Thyroid gland (tissue), 4 donors: ENCODE data around the gene MANF. TPM values are rescaled to one million over a fixed set of nuclear protein-coding genes. Genes with fewer than 3 reads are reported as not detected.

Source experiments
- DNase-seq, 2 donors: peaks; one replicate each; pipeline ENCODE4 v3.0.0-alpha.2; 2019
- H3K27ac ChIP-seq, 3 donors: fragments of 200-600 bp; sonication (generic); 1 replicate in 2 of 3; 2 replicates in 1 of 3; pipeline ENCODE4 v1.5.1; 2016 to 2019; ENCODE audit warnings: mild to moderate bottlenecking in 1 of 3, moderate library complexity in 1 of 3
- H3K27me3 ChIP-seq: fragments of 200-600 bp; sonication (generic); one replicate; pipeline ENCODE4 v1.5.1; 2019
- H3K36me3 ChIP-seq, 2 donors: fragments of 200-600 bp; sonication (generic); one replicate each; pipeline ENCODE4 v1.5.1; 2016 to 2019
- H3K4me1 ChIP-seq, 2 donors: fragments of 200-600 bp; sonication (generic); one replicate each; pipeline ENCODE4 v1.5.1; 2017 to 2019
- H3K4me3 ChIP-seq, 3 donors: fragments of 200-600 bp; sonication (generic); replicated peaks in 1 of 3; 1 replicate in 2 of 3; 2 replicates in 1 of 3; pipeline ENCODE4 v1.5.1; 2016; ENCODE audit warnings: mild to moderate bottlenecking in 1 of 3
- H3K9me3 ChIP-seq: fragments of 200-600 bp; sonication (generic); one replicate; pipeline ENCODE4 v1.5.1; 2017
- POLR2A ChIP-seq, 2 donors: fragments of 450-650 bp; IDR thresholded peaks; one replicate each; pipeline ENCODE4 v1.6.1; 2017; ENCODE audit warnings: antibody characterized with exemption in 2 of 2, mild to moderate bottlenecking in 2 of 2, moderate library complexity in 1 of 2
- WGBS, 2 donors: methylation state at CpG; one replicate each; pipeline ENCODE4 v1.1.5; 2017; 5-methylcytosine and 5-hydroxymethylcytosine counted together
- intact Hi-C: fragments of 100-400 bp; cut with DNase I; formaldehyde crosslinking; loops from one replicate; pipeline ENCODE4 v1.15.1; 2023
- total RNA-seq, 4 donors: library from RNA; depleted of rRNA; stranded (reverse); fragments of >200 nt; gene quantifications; one replicate each; pipeline ENCODE4 v1.2.3, GENCODE V29; 2016
- TF ChIP-seq, protein P1 (sequence below), 6 experiments: fragments of 200-600 bp in 3 of 6; fragments of 450-650 bp in 3 of 6; sonication (generic) in 3 of 6; IDR thresholded peaks; one replicate each; pipeline ENCODE4 v1.5.1; 2016 to 2019; ENCODE audit warnings: antibody characterized with exemption in 6 of 6, mild to moderate bottlenecking in 2 of 6, inconsistent platforms in 1 of 6, moderate library complexity in 1 of 6

MANF gene
- total RNA-seq, 4 donors from 2014 or later: 79.7 to 312 (median 189) TPM

DNA sequence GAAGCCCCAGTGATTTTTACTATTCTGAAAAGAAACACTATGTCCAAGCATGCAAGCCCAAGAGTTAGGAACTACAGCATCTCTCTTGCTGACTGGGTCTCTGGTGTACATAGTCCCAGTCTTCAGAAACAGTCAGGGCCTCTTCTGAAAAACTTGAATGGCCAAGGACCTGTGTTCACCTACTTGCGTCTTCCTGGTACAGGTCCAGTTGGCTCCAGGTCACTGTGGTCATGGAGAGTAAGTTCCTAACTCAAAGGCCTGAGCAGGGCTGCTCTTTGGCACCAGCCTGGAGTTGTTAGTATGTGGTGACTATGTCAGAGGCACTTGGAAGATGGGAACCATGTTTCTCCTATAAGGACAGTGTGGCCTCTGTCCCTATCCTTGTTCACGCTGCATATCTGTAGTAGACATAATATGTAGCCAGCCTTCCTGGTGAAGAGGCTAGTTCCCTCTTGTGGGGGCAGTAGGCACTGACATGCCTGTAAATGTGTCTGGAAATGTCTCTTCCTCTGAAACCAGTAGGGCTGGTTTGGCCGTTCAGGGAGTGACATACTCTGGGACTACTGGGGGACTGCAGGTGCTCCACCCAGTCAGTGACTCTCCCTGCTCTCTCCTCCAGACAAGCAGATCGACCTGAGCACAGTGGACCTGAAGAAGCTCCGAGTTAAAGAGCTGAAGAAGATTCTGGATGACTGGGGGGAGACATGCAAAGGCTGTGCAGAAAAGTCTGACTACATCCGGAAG lies 3.4 kb downstream of the MANF start:
- no peaks in the 10 kb centered on the region for H3K9me3 ChIP-seq
- peak overlapping the region in 2 of 3 donors; percentile 90 for H3K27ac ChIP-seq
- intact Hi-C loops: loop anchor here (10.0 kb wide), 1 partner anchor 586 kb away; the partner anchor contains the start of genes ABHD14A and ABHD14B
- H3K4me1 ChIP-seq: peaks cover 48 to 74% of the 10 kb centered on the region in 2 donors
- peak in 1 of 2 donors; percentile 54 for TF ChIP-seq POLR2A (IDR thresholded peaks at IDR 0.05)
- TF ChIP-seq, protein P1, sequence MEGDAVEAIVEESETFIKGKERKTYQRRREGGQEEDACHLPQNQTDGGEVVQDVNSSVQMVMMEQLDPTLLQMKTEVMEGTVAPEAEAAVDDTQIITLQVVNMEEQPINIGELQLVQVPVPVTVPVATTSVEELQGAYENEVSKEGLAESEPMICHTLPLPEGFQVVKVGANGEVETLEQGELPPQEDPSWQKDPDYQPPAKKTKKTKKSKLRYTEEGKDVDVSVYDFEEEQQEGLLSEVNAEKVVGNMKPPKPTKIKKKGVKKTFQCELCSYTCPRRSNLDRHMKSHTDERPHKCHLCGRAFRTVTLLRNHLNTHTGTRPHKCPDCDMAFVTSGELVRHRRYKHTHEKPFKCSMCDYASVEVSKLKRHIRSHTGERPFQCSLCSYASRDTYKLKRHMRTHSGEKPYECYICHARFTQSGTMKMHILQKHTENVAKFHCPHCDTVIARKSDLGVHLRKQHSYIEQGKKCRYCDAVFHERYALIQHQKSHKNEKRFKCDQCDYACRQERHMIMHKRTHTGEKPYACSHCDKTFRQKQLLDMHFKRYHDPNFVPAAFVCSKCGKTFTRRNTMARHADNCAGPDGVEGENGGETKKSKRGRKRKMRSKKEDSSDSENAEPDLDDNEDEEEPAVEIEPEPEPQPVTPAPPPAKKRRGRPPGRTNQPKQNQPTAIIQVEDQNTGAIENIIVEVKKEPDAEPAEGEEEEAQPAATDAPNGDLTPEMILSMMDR (IDR thresholded peaks at IDR 0.05): peak in 3 of 6 experiments; percentile 26 to 44 (median 42)
- peaks cover 30 to 37% of the 10 kb centered on the region in 2 donors for H3K36me3 ChIP-seq
- 42 to 49% methylated on average over 6 of the region's 6 CpGs for WGBS, 2 donors
- H3K27me3 ChIP-seq: no peaks in the 10 kb centered on the region
- no peak overlapping the region for H3K4me3 ChIP-seq
- DNase-seq: peak; percentile 95

GRCh38 chr3:51389423-51390183 lies 4.5 kb downstream of the MANF start:
- Histone ChIP-seq H3K27ac (peak overlapping the region in 2 of 3 donors; percentile 3 to 52), H3K27me3 (no peaks in the 10 kb centered on the region), H3K4me3 (no peak overlapping the region), H3K36me3 (peaks cover 37 to 47% of the 10 kb centered on the region in 2 donors), H3K4me1 (peaks cover 48 to 76% of the 10 kb centered on the region in 2 donors), H3K9me3 (no peaks in the 10 kb centered on the region)
- intact Hi-C loops: loop anchor here (5.0 to 10.0 kb wide), 3 partner anchors 108 to 585 kb away; partner anchors contain the start of genes ABHD14A, ABHD14B and TEX264
- TF ChIP-seq, protein P1 (IDR thresholded peaks at IDR 0.05): peak in 5 of 6 experiments; percentile 36 to 57 (median 46)
- no peak for TF ChIP-seq POLR2A (IDR thresholded peaks at IDR 0.05)
- peak; percentile 37 to 40 for DNase-seq
- WGBS, 2 donors: 47 to 61% methylated on average over 6 of the region's 6 CpGs

DNA sequence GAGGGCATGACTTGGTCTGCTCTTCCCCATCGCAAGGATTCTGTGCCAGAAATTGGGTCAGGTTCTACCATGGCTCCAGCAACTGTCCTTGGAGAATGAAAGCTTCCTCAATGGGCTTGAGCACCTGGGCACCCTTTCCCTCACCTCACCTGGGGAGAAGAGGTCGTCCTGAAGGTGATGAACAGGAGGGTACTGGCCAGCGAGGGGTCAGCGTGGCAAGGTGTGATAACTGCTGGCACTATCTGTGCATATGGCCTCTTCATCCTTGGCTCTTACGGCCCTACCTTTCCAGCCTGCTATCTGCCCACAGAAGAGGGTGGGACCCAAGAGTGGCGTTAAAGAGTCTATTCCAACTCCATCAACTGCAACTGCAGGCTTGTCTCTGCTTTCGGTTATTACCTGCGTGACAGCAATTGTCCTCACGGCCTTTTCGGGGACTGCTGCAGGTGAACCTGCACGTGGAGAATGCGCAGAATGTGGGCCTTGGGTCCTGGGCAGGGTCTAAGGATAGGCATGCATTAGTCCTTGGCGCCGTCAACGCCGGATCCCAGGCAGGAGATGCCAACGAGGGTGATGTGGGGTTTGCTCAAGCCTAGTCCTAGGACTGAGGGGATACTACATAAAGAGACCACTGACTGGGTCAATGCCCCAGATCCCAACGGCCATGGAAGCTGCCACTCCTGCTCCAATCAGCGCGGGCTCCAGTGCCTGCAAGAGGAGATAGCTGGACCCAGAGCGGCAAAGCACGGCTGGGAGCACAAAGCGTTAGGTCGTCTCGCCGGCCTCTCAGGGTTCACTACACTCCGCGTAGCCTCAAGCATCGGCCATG lies 5.4 kb downstream of the MANF start:
- Histone ChIP-seq H3K4me1 (peaks cover 48 to 79% of the 10 kb centered on the region in 2 donors), H3K9me3 (no peaks in the 10 kb centered on the region), H3K36me3 (peaks cover 37 to 54% of the 10 kb centered on the region in 2 donors), H3K4me3 (peak overlapping the region in 1 of 3 donors; percentile 71), H3K27ac (peak overlapping the region in 2 of 3 donors; percentile 48 to 51), H3K27me3 (no peaks in the 10 kb centered on the region)
- 72 to 73% methylated on average over 14 to 17 of the region's 29 CpGs for WGBS, 2 donors
- intact Hi-C loops: loop anchor here (5.0 kb wide), 2 partner anchors 107 to 282 kb away; partner anchors contain the start of gene TEX264
- DNase-seq: no peak
- TF ChIP-seq, protein P1 (IDR thresholded peaks at IDR 0.05): peak in 1 of 6 experiments; percentile 60
- TF ChIP-seq POLR2A (IDR thresholded peaks at IDR 0.05): no peak

GRCh38 chr3:51391075-51391565 lies 6.0 kb downstream of the MANF start, which contains the start of gene RBM15B:
TSS of gene RBM15B (plus strand) at chr3:51391285. CDS start at chr3:51391400, 115 bp downstream.
- Histone ChIP-seq H3K4me1 (peaks cover 48 to 75% of the 10 kb centered on the region in 2 donors), H3K36me3 (peaks cover 40 to 54% of the 10 kb centered on the region in 2 donors), H3K9me3 (no peaks in the 10 kb centered on the region), H3K27me3 (no peaks in the 10 kb centered on the region), H3K27ac (peak within 1 kb of the TSS; percentile 49 to 68 (median 61)), H3K4me3 (peak within 1 kb of the TSS; percentile 32 to 71 (median 51))
- 0% methylated on average over 2 of the region's 83 CpGs; no CpG with 5 or more reads in 1 of the 2 donors for WGBS, 2 donors
- TF ChIP-seq, protein P1 (IDR thresholded peaks at IDR 0.05): peak in 5 of 6 experiments; percentile 77 to 96 (median 93)
- TF ChIP-seq POLR2A (IDR thresholded peaks at IDR 0.05): peak in 1 of 2 donors; percentile 72
- DNase-seq: peak; percentile 98 to 99
- intact Hi-C loops: loop anchor here (5.0 kb wide), 2 partner anchors 106 to 281 kb away; partner anchors contain the start of gene TEX264
